NOMO-1 (cell line): Measurements from ENCODE around the gene CD96.

Experiments used
- DNase-seq, 2 experiments: peaks; one replicate each; lab custom pipeline; 2025; ENCODE audit not compliant: unreplicated experiment in 2 of 2; lab: John Stamatoyannopoulos, UW

Gene CD96

GRCh38 chr3:111592936-111593335, 50.9 kb downstream of the CD96 start:
- no peak for DNase-seq

- no peak for DNase-seq
Observed at GRCh38 chr3:111593666-111594065, 51.7 kb downstream of the CD96 start.

GRCh38 chr3:111594205-111594604, 52.2 kb downstream of the CD96 start:
- DNase-seq = no peak

GRCh38 chr3:111594781-111595180, 52.8 kb downstream of the CD96 start:
- DNase-seq = no peak

GRCh38 chr3:111595232-111595631, 53.2 kb downstream of the CD96 start, which contains the start of gene ZBED2:
Gene ZBED2, minus strand, starts transcription at chr3:111595346. Its CDS starts 1,145 bp downstream, at chr3:111594201.
- peak in 1 of 2 experiments; percentile 7 for DNase-seq

GRCh38 chr3:111596328-111596727, 54.3 kb downstream of the CD96 start:
- DNase-seq = no peak

- DNase-seq = no peak
Observed at GRCh38 chr3:111598139-111598538, 56.1 kb downstream of the CD96 start.

GRCh38 chr3:111598552-111598951, 56.6 kb downstream of the CD96 start:
- DNase-seq = no peak

- no peak for DNase-seq
Observed at GRCh38 chr3:111601810-111602209, 59.8 kb downstream of the CD96 start.

GRCh38 chr3:111603679-111604078, 61.7 kb downstream of the CD96 start:
- no peak for DNase-seq

GRCh38 chr3:111604119-111604518, 62.1 kb downstream of the CD96 start:
- no peak for DNase-seq

GRCh38 chr3:111605018-111605417, 63.0 kb downstream of the CD96 start:
- DNase-seq = no peak

GRCh38 chr3:111605493-111605892, 63.5 kb downstream of the CD96 start:
- DNase-seq = no peak

GRCh38 chr3:111607240-111607920, 65.4 kb downstream of the CD96 start:
- DNase-seq = no peak

- no peak for DNase-seq
Observed at GRCh38 chr3:111608383-111608782, 66.4 kb downstream of the CD96 start.

- no peak for DNase-seq
Observed at GRCh38 chr3:111609700-111610099, 67.7 kb downstream of the CD96 start.

- DNase-seq = no peak
Observed at GRCh38 chr3:111610189-111610588, 68.2 kb downstream of the CD96 start.

- DNase-seq = no peak
Observed at GRCh38 chr3:111610612-111611054, 68.6 kb downstream of the CD96 start.

- no peak for DNase-seq
Observed at GRCh38 chr3:111613294-111613693, 71.3 kb downstream of the CD96 start.

GRCh38 chr3:111615880-111616279, 73.9 kb downstream of the CD96 start:
- DNase-seq = no peak

GRCh38 chr3:111616417-111617105, 74.6 kb downstream of the CD96 start:
- DNase-seq = no peak

GRCh38 chr3:111617406-111617805, 75.4 kb downstream of the CD96 start:
- DNase-seq = no peak
